Measurements from ENCODE around the gene INPP1. TPM values are rescaled to one million over a fixed set of nuclear protein-coding genes. Genes with fewer than 3 reads are reported as not detected.

INPP1 gene
- polyA plus RNA-seq, 1 donor (not counting 4 experiments of a cell fraction or from before 2014, with no cell fraction given) = 6.3 TPM

- FAIRE-seq = no peak
- no peak overlapping the region for H2AFZ ChIP-seq (ENCODE audit: control insufficient read depth, low read length)
- no peak overlapping the region for H3K9ac ChIP-seq (ENCODE audit: control insufficient read depth, extremely low read depth, insufficient read depth, low read length)
- H3K79me2 ChIP-seq (ENCODE audit: control insufficient read depth, insufficient read depth, low read length) = peaks cover 8% of the 10 kb centered on the region
- H3K4me3 ChIP-seq (ENCODE audit: control insufficient read depth in 2 of 3, extremely low read depth in 1 of 3, insufficient read depth in 2 of 3, low read depth in 1 of 3, low read length in 3 of 3) = no peak overlapping the region
- H3K4me2 ChIP-seq (ENCODE audit: control insufficient read depth, extremely low read depth, insufficient read depth, low read depth, low read length) = no peak overlapping the region
- no peaks in the 10 kb centered on the region for H4K20me1 ChIP-seq (ENCODE audit: control insufficient read depth, extremely low read depth, insufficient read depth, low read length)
- no peak overlapping the region for H3K27ac ChIP-seq (ENCODE audit: control insufficient read depth, insufficient read depth, low read length)
- DNase-seq (ENCODE audit: low read depth, low spot score) = no peak
- H3K27me3 ChIP-seq (ENCODE audit: control insufficient read depth, extremely low read depth, insufficient read depth, low read length) = no peaks in the 10 kb centered on the region
- no peaks in the 10 kb centered on the region for H3K36me3 ChIP-seq (ENCODE audit: control insufficient read depth in 2 of 2, extremely low read depth in 1 of 2, insufficient read depth in 2 of 2, low read length in 2 of 2)
- no peak for TF ChIP-seq EZH2 (IDR thresholded peaks at IDR 0.05; ENCODE audit: low read length)
- TF ChIP-seq CTCF (optimal IDR thresholded peaks at IDR 0.05 in 1 of 3, IDR thresholded peaks at IDR 0.05 in 1 of 3, conservative IDR thresholded peaks at IDR 0.05 in 1 of 3; ENCODE audit: extremely low read depth in 1 of 3, insufficient read depth in 2 of 3, low read length in 3 of 3) = no peak
- dilution Hi-C loops (cut with MboI; ENCODE audit: extremely low pct_ligation_motif_present, low sequenced_read_pairs) = no loop called here
- H3K9me3 ChIP-seq (ENCODE audit: control insufficient read depth, low read depth, low read length) = no peaks in the 10 kb centered on the region
- H3K9me1 ChIP-seq (ENCODE audit: control insufficient read depth, extremely low read depth, insufficient read depth, low read length) = no peaks in the 10 kb centered on the region
- H3K4me1 ChIP-seq (ENCODE audit: control insufficient read depth, extremely low read depth, insufficient read depth, low read length) = peaks cover 8% of the 10 kb centered on the region
Measured at GRCh38 chr2:190323406-190323805, 20.0 kb upstream of the INPP1 start.

- no peak overlapping the region for H3K4me2 ChIP-seq (ENCODE audit: control insufficient read depth, extremely low read depth, insufficient read depth, low read depth, low read length)
- no peaks in the 10 kb centered on the region for H3K79me2 ChIP-seq (ENCODE audit: control insufficient read depth, insufficient read depth, low read length)
- no peak overlapping the region for H3K27ac ChIP-seq (ENCODE audit: control insufficient read depth, insufficient read depth, low read length)
- no peaks in the 10 kb centered on the region for H3K9me1 ChIP-seq (ENCODE audit: control insufficient read depth, extremely low read depth, insufficient read depth, low read length)
- no peaks in the 10 kb centered on the region for H3K27me3 ChIP-seq (ENCODE audit: control insufficient read depth, extremely low read depth, insufficient read depth, low read length)
- H3K9ac ChIP-seq (ENCODE audit: control insufficient read depth, extremely low read depth, insufficient read depth, low read length) = no peak overlapping the region
- no peaks in the 10 kb centered on the region for H3K4me1 ChIP-seq (ENCODE audit: control insufficient read depth, extremely low read depth, insufficient read depth, low read length)
- dilution Hi-C loops (cut with MboI; ENCODE audit: extremely low pct_ligation_motif_present, low sequenced_read_pairs) = no loop called here
- TF ChIP-seq EZH2 (IDR thresholded peaks at IDR 0.05; ENCODE audit: low read length) = no peak
- no peak for TF ChIP-seq CTCF (optimal IDR thresholded peaks at IDR 0.05 in 1 of 3, IDR thresholded peaks at IDR 0.05 in 1 of 3, conservative IDR thresholded peaks at IDR 0.05 in 1 of 3; ENCODE audit: extremely low read depth in 1 of 3, insufficient read depth in 2 of 3, low read length in 3 of 3)
- DNase-seq (ENCODE audit: low read depth, low spot score) (no peak), FAIRE-seq (no peak)
- no peaks in the 10 kb centered on the region for H3K9me3 ChIP-seq (ENCODE audit: control insufficient read depth, low read depth, low read length)
- H4K20me1 ChIP-seq (ENCODE audit: control insufficient read depth, extremely low read depth, insufficient read depth, low read length) = no peaks in the 10 kb centered on the region
- H3K4me3 ChIP-seq (ENCODE audit: control insufficient read depth in 2 of 3, extremely low read depth in 1 of 3, insufficient read depth in 2 of 3, low read depth in 1 of 3, low read length in 3 of 3) = no peak overlapping the region
- no peaks in the 10 kb centered on the region for H3K36me3 ChIP-seq (ENCODE audit: control insufficient read depth in 2 of 2, extremely low read depth in 1 of 2, insufficient read depth in 2 of 2, low read length in 2 of 2)
- H2AFZ ChIP-seq (ENCODE audit: control insufficient read depth, low read length) = no peak overlapping the region
Measured at GRCh38 chr2:190325588-190325987, 17.8 kb upstream of the INPP1 start.
